HG03095 (cell line): ENCODE measurements around the gene TNS3.

Experiments used
- ATAC-seq: cut with Tn5 transposase; IDR thresholded peaks from one replicate; pipeline ENCODE4 v1.9.1; 2021; ENCODE audit warnings: moderate library complexity; ENCODE audit not compliant: unreplicated experiment

Gene TNS3

DNA sequence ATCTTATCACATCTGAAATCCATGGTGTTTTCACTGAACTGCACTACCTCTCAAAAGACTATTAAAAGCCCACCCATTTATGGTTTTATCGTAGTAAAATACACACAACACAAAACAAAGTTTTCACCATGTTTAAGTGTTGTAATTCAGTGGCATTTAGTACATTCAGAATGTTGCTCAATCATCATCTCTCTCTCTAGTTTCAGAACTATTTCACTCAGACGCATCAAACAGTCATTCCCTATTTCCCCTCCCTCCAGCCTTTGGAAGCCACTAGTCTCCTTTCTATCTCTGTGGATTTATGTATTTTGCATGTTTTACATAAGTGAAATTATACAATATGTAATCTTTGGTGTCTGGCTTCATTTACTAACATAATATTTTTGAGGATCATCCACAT, 332.6 kb downstream of the TNS3 start:
- ATAC-seq = no peak

DNA sequence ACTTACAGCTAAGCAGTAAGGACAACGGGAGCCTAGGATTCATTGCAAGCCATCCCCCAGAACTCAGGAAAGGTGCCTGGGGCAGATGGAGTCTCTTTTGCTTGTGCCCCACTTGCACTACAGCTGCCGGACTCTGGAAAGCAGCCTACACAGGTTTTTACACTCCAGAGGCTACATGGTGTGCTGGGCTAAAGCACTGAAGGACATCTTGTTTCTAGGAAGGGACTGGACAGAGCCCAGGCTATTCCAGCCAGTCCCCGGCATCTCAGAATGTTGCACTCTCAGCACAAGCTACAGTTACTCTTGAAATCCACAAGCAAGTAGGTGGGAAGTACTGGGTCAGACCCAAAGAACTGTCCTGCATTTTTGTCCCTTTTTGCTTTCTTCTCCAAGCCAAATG, 333.1 kb downstream of the TNS3 start:
- no peak for ATAC-seq

DNA sequence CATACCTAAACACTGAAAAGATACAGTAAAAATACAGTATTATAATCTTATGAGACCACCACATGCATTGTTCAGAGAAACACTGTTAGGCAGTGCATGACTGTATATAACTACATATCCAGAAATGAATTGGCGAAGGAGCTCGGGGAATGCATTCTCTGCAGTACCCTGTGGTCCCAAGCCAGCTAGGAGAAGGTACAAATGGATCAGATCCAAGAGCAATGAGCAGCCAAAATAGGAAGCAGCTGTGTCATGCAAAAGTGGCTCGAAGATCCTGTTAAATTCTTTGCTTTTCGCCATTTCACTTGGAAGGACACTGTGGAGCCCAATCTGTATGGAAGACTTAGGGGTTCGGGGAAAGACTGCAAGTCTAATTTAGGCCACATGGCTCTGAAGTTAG, 334.8 kb downstream of the TNS3 start:
- ATAC-seq = no peak

DNA sequence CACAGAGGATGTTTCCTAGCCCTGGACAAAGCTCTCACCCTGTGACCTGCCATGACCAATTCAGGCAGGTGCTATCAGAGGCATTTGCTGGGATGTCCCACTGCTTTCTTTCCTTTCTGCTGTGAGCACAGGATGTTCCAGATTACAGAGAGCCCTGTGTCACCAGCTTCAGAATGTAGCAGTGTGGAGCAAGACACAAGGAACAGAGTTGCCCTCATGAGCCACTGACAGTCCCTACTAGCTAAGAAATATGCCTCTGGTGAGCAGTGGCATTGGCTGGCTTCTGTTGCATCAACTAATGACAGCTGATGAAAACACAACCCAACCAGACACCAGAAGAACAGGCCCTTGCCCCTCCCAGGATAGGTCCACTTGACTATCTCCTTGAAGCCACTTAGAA, 337.2 kb downstream of the TNS3 start:
- ATAC-seq = no peak

DNA sequence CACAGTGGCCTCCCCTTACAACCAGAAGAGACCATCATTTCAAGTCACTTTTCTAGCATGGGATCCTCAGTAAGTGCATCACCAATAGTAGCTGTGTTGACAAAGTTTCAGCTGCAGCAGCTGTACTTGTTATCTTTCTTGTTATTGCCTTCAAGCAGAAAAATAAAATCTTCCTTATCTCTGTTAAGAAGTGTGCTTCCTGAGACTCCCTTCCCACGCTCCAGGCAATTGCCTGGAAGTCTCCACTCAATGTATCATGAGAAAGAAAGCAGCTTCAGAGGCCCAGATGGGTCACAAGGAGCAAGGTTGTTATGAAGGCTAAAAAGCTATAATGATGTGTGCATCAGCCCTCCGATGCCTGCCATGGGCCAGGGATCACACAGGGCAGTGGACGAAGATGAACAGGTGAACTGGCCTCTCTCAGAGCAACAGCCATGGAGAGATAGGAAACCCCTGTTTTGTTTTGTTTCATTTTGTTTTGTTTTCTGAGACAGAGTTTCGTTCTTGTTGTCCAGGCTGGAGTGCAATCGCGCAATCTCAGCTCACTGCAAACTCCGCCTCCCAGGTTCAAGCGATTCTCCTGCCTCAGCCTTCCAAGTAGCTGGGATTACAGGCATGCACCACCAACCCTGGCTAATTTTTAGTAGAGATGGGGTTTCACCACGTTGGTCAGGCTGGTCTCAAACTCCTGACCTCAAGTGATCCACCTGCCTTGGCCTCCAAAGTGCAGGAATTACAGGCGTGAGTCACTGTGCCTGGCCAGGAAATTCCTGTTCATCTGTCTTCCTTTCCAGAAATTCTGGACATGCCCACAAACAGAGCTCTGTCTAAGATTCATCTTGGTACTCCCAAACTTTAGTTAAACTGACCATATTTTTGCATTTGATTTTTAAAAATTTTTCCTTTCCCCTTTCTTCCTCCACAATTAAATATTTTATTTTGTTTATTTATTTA, 340.5 kb downstream of the TNS3 start:
- ATAC-seq = no peak

DNA sequence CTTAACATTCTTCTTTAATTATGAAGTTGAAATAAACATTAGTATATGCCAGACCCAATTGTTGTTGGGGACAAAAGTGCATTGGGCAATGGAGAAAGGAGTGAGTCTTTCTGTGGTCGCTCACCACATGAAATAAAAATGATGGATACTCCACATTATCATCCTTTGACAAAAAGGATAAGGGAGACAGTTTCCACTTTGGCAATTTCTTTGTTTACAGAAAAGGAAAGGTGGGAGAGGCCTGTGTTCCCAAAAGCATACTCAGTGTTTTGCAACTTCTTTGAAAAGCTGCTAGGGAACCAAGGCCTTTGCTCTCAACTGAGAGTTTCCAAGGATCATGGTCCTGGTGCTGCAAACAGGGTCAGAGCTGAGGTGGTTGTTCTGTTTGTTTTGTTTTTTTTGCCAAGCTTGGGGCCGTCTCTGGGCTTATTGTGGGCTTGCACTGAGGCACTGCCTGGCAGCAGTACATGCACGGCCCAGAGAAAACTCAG, 341.9 kb downstream of the TNS3 start:
- no peak for ATAC-seq

DNA sequence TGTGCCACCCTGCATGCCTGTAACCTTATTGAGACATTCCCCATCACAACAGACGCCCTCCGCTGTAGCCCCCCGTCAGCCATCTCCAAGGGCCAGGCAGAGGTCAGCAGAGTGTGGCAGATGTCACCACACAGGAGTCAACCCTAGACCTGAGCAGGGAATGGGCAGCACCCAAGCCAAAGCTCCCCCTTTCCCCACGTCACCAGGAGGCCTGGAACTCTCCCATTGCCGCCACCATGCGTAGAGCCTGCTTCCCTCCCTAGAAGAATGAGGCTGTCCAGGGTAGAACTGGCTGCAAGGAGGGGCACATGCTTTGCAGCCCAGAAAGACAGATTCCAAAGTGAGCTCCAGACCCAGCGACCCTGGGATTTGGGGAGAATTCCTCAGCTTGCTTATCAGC, 342.9 kb downstream of the TNS3 start:
- no peak for ATAC-seq

DNA sequence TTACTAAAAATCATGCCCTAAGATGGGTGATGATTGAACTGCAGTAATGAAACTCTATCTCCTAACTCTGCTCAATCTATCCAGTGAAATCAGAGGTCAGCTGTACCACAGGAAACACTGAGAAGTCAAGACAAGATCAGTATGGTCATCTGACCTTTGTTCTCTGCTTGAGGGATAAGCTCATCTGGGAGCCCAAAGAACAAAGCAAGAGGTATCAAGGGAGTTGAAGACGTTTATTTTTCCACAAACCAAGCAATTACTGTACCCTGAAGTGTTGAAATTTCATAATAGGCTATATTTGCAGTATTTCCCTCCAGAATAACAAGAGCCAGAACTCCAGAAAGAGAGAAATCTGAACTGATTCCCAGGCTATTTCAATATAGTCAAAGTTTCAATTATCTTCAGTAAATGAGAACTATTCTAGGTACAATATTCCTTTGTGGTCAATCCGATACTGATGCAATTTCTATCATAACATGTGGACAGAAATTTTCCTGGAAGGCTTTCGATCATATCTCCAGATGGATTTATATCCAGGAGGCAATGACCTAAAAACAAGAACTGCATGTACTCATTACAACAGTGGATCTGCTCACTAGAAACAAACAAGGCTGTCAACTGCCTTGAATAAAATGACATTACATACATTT, 345.3 kb downstream of the TNS3 start:
- no peak for ATAC-seq

DNA sequence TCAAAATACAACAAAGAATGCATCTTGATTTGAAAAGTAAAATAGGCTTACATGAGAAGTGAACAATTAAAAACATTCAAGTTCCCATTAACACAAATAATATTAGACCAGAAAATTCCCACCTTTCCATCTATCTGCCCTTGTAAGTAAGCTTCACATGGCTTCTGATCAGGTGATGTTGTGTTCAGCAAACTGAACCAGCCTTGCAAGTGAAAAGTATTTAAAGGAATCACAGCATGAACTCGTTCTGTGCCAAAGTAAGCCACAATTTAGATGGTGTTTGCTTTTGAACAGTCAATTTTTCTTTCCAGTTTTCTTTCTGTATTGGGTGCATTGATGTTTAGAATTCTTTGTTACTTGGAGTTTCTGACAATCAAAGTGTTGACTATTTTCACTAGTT, 347.9 kb downstream of the TNS3 start:
- ATAC-seq = no peak

DNA sequence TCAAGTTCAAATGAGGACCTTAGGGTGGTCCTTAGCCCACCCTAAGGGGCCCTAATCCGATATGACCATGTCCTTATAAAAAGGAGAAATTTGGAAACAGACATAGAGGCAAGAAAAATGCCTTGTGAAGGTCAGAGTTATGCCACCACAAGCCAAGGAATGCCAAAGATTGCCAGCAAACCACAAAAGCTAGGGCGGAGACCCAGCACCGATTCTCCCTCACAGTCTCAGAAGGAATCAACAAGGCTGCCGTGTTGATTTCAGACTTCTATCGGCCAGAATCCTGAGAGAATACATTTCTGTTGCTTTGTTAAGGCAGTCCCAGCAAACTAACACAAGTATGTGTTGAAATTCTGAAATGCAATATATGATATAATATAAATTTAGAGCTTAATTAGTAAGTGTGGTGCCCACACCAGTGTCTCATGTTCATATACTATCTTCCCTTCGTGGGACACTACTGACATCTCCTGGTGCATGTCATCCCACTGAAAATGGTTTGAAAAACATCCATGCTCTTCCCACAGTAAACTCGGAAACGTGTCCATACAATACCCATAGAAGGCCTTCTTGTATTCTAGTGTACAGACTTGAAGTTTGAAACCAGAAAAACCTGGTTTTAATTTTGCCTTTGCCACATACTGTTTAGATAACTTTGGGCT, 349.0 kb downstream of the TNS3 start:
- ATAC-seq = no peak

DNA sequence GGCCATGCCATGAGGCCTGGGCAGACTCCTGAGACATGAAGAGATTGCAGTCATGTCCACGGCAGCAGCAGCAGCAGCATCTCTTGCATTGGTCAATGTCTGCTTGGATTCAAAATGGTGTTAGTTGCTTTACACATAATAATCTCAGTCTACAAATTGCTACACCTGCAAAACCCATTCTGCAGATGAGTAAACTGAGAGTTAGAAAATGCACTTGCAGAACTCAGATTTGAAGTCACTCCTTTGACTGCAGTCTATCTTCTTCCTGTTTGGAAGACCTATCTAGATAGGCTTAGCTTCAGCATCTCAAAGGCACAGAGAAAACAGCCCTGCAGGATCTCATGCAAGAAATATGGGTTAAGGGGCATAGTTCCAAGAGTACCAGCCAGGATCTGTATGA, 350.3 kb downstream of the TNS3 start:
- no peak for ATAC-seq

DNA sequence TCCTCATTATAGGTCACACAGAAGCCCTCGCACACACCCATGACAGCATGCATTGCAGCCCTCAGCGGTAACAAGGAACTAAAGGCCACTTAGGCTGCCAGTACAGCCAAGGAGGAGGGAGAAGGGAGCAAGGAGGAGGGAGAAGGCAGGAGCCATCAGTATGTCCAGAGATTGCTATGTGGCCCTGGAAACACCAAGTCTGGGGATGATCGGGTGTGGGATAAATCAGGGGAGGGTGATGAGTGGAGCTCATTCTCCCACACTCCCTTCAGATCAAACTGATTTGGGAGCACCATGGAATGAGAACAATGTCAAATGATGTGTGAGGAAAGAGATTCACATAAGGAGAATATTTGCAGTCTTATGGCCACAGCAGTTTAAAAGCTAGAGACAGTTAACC, 350.9 kb downstream of the TNS3 start:
- no peak for ATAC-seq

DNA sequence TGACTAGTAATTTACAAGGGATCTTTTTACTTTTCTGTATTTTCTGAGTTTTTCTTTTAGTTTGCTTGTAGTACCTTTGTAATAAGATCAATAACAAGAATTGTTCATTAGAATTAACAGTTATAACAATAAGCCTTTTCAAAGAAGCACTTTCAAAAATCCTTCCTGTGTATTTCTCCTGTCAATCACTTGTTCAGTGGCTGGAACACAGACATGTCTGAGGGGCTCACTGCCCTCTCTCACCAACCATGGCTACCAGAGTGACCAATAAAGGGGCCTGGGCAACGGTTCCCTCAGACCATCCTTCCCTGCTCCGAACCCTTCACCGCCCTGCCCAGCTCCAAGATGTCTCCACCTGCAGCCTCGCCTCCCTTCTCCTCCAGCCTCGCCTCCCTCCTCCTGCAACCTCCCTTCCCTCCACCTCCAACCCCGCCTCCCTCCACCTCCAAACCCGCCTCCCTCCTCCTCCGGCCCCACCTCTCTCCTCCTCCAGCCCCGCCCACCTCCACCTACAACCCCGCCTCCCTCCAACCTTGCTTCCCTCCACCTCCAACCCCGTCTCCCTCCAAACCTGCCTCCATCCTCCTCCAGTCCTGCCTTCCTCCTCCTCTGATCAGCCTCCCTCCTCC, 353.4 kb downstream of the TNS3 start:
- no peak for ATAC-seq

DNA sequence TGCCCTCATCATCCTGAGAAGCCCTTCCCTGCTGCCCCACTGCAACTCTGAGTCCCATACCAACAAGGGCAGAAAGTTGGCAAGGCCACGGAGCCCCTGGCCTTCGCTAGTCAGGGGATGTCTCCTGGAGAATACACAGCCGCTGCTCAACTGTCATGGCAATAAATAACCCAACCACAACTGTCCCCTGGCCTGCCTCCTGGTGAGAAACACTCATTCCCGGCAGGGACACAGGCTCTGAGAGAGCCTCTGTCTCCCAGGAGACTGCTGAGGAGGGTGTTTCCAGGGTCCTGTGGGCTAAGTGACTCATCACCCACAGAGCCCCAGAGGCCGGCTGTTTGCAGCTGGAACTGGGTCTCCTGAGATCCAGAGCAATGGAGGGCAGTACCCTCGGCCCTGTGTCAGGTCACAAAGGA, 354.1 kb downstream of the TNS3 start:
- peak; percentile 67 for ATAC-seq

DNA sequence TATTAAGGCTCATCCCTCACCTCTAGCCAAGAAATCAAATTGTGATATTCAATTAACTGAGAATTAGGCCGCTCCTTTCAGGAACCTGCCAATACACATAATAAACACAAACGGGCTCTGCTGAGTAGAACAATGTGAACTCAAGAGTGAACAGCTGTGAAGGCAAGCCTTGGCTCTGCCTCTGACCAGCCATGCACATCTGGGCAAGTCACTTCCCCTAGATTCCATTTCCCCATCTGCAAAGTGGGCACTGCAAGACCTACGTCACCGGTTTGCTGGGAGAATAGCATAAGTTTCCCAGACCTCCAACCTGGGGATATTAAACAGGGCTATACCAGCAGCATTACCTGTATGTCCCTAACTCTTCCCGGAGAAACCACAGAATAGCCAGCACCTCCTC, 355.2 kb downstream of the TNS3 start:
- no peak for ATAC-seq

DNA sequence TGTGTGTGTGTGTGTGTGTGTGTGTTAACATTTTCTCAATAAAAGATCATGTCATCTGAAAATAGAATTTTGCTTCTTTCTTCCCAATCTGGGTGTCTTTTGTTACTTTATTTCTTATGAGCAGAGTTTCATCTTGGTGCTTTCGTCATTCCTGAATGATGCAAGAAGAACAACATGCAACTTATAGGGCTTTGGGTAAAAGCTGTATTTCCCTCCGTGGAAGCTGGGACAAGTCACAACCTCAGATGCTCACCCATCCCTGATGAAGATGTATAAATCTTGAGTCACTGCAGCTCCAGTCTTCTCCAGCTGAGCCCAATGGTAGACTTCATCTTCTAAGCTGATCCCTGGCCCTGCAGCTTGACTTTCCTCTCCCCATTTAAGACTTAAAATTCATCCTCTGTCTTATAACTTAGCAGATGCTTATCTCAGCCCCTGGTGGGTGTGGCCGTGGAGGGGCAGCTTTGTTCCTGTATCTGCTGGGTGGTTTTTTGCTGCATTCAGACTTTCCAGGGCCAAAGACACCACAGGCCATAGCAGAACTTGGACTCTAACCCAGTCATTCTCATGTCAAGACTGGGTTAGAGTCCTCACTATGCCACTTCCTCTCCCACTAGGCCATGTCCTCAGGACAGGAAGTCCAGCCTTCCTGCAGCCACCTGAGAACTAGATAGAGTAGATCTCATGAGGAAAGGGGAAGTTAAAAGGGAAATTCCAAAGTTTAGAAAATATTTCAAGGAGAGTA, 356.4 kb downstream of the TNS3 start:
- peak; percentile 45 for ATAC-seq
